ENCODE measurements around the gene E2F4. TPM values are rescaled to one million over a fixed set of nuclear protein-coding genes. Genes with fewer than 3 reads are reported as not detected.
A peak's percentile ranks its signal among the peaks of the same experiment; 100 is the strongest.

The E2F4 gene
- total and polyA plus RNA-seq, 2 of the 8 experiments (the other 6 are each of a cell fraction or from before 2014, with no cell fraction given) = 79.9 to 157 TPM

DNA sequence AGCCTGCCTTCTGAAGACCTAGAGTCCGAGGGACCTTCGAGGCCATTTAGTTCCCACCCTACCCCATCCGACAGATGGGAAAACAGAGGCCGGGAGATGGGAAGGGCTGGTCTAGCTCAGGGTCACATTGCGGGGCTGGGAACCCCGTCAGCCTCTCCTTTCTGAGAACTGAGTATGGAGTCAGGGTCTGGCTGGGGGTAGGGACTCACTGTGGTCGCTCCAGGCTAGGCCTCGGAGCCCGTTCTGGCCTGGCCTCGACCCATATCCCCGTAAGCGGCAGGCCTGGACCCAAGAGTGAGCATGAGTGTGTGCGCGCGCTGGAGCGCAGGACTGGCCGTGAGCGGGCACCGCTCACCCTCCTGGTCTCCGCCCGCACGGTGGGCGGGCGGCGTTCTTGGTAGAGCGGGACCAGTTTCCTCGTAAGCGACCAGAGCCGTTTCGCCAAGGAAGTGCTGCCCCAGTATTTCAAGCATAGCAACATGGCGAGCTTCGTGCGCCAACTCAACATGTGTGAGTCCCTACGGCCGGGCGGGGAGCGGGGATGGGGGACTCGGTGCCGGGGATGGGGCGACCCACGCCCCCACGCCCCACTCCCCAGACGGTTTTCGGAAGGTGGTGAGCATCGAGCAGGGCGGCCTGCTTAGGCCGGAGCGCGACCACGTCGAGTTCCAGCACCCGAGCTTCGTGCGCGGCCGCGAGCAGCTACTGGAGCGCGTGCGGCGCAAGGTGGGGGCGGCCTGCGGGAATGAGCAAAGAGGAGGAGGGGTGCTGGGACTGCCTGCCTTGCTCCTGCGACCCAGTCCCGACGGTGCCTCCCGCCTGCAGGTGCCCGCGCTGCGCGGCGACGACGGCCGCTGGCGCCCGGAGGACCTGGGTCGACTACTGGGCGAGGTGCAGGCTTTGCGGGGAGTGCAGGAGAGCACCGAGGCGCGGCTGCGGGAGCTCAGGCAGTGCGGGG, 26.6 kb upstream of the E2F4 start:
- CTCF ChIA-PET (ENCODE audit: partially characterized antibody) = interaction anchor here (0.8 to 19.3 kb wide), 8 partner anchors 8 to 235 kb away, joined by 3 to 291 read pairs (median 3); partner anchors contain the start of genes B3GNT9, FBXL8, MATCAP1 and TRADD
- POLR2A ChIA-PET (ENCODE audit: partially characterized antibody) = interaction anchor here (0.6 to 7.9 kb wide), 5 partner anchors 11 to 31 kb away, joined by 3 to 59 read pairs (median 4); partner anchors contain the start of gene B3GNT9
- 6% methylated on average over 56 of the region's 85 CpGs; no CpG with 5 or more reads in 1 of the 2 experiments for WGBS, 2 experiments (ENCODE audit: extremely low coverage in 1 of 2, insufficient coverage in 1 of 2, insufficient read length in 1 of 2, insufficient replicate concordance in 2 of 2, low coverage in 1 of 2, low lambda C conversion rate in 2 of 2, missing lambda C conversion rate in 1 of 2)
- TF ChIP-seq RXRA (IDR thresholded peaks at IDR 0.05; ENCODE audit: insufficient read depth, low read depth, low read length) (no peak), EZH2 (IDR thresholded peaks at IDR 0.05; ENCODE audit: low read depth, low read length, severe bottlenecking) (peak; percentile 97), RNF2 (IDR thresholded peaks at IDR 0.05; ENCODE audit: borderline replicate concordance, low read depth, low read length, missing control alignments, poor library complexity, severe bottlenecking) (peak; percentile 89), E2F6 (IDR thresholded peaks at IDR 0.05) (peak; percentile 78), SUZ12 (IDR thresholded peaks at IDR 0.05; ENCODE audit: low read length) (peak; percentile 99), SIX5 (IDR thresholded peaks at IDR 0.05; ENCODE audit: low read depth, low read length) (no peak), MAFK (IDR thresholded peaks at IDR 0.05; ENCODE audit: low read depth, low read length) (no peak), KDM4A (IDR thresholded peaks at IDR 0.05; ENCODE audit: low read depth, low read length, severe bottlenecking) (peak; percentile 65)

More for the DNA sequence above, 26.6 kb upstream of the E2F4 start:
- no peak overlapping the region for H4K5ac ChIP-seq (ENCODE audit: insufficient read length, low read depth, low read length)
- no peaks in the 10 kb centered on the region for H3K79me2 ChIP-seq (ENCODE audit: control insufficient read depth in 1 of 2, insufficient read depth in 2 of 2, low read length in 2 of 2)
- peak overlapping the region; percentile 90; the same call in 1 of the 2 replicates for H2BK12ac ChIP-seq (ENCODE audit: low read depth, low read length)
- no peak overlapping the region for H2BK120ac ChIP-seq (replicated peaks; ENCODE audit: low read depth, low read length)
- H3K14ac ChIP-seq (ENCODE audit: insufficient read length) = no peak overlapping the region
- H3K23ac ChIP-seq (ENCODE audit: insufficient read length) = no peak overlapping the region
- H3K18ac ChIP-seq (ENCODE audit: extremely low read depth, low read length) = no peak overlapping the region
- H3K27me3 ChIP-seq (replicated peaks in 1 of 4; ENCODE audit: control insufficient read depth in 3 of 4, extremely low read depth in 1 of 4, insufficient read depth in 3 of 4, low read length in 3 of 4) = peaks cover 86 to 99% (median 97%) of the 10 kb centered on the region in 4 experiments
- H2AK5ac ChIP-seq (ENCODE audit: low read depth, low read length) = no peak overlapping the region
- no peak overlapping the region for H3K27ac ChIP-seq (ENCODE audit: low read depth, low read length)
- no peaks in the 10 kb centered on the region for H3K9me3 ChIP-seq (ENCODE audit: insufficient read depth in 2 of 2, low read depth in 1 of 2, low read length in 1 of 2)
- H2BK15ac ChIP-seq (ENCODE audit: low read length) = no peak overlapping the region
- H3K56ac ChIP-seq (replicated peaks; ENCODE audit: insufficient read length, low read depth, low read length) = no peak overlapping the region
- no peak overlapping the region for H3K4ac ChIP-seq (replicated peaks; ENCODE audit: insufficient read length, low read depth, low read length)
- FAIRE-seq (no peak), DNase-seq (ENCODE audit: low read depth in 1 of 2, low spot score in 2 of 2) (peak in 1 of 2 experiments; percentile 72)
- H3K4me2 ChIP-seq (ENCODE audit: insufficient read depth in 1 of 2, low read depth in 2 of 2, low read length in 2 of 2) = peak overlapping the region; percentile 71 to 82
- H4K20me1 ChIP-seq (replicated peaks in 1 of 2; ENCODE audit: control insufficient read depth in 1 of 2, insufficient read depth in 2 of 2, low read length in 2 of 2) = peaks cover 2 to 25% of the 10 kb centered on the region in 2 experiments
- H3K4me1 ChIP-seq (replicated peaks in 1 of 4; ENCODE audit: control insufficient read depth in 3 of 4, insufficient read depth in 4 of 4, low read length in 3 of 4) = peaks cover 0 to 41% (median 33%) of the 10 kb centered on the region in 4 experiments; a peak in 6 of 7 replicates
- peak overlapping the region in 3 of 4 experiments; percentile 8 to 55 (median 19); a peak in 5 of 8 replicates for H3K4me3 ChIP-seq (ENCODE audit: extremely low read depth in 1 of 4, insufficient read depth in 2 of 4, low read depth in 3 of 4, low read length in 4 of 4)
- no peaks in the 10 kb centered on the region for H3K79me1 ChIP-seq (ENCODE audit: low read depth, low read length)
- no peak overlapping the region for H4K91ac ChIP-seq (replicated peaks; ENCODE audit: insufficient read length, low read length)
- H4K8ac ChIP-seq (ENCODE audit: extremely low read depth, insufficient read depth, low read length) = peak overlapping the region; percentile 71
- no peak overlapping the region for H2BK5ac ChIP-seq (ENCODE audit: low read depth, low read length)
- no peak overlapping the region for H3K9ac ChIP-seq (replicated peaks in 1 of 4; ENCODE audit: extremely low read depth in 1 of 4, low read depth in 3 of 4, low read length in 3 of 4)
- peaks cover 12% of the 10 kb centered on the region for H3K23me2 ChIP-seq (ENCODE audit: low read depth, low read length)
- peaks cover 0 to 14% (median 0%) of the 10 kb centered on the region in 4 experiments; a peak in 1 of 8 replicates for H3K36me3 ChIP-seq (ENCODE audit: control insufficient read depth in 2 of 4, insufficient read depth in 4 of 4, low read length in 3 of 4)
- no peak overlapping the region; the same call in 1 of the 2 replicates for H2BK20ac ChIP-seq (ENCODE audit: low read length)
- H2AFZ ChIP-seq (ENCODE audit: low read length) = no peak overlapping the region
